Stimulated activated CD4-positive, alpha-beta T cell treated with anti-CD3 and anti-CD28 coated beads, TNF-alpha, amount 100 ng/mL, for 4 hours (primary cell): ENCODE measurements around the gene RABGAP1.

Source experiments
- DNase-seq, 3 experiments: peaks; one replicate each; pipeline ENCODE4 v3.0.0-alpha.2; 2020; ENCODE audit warnings: low read depth in 3 of 3

The RABGAP1 gene

DNA sequence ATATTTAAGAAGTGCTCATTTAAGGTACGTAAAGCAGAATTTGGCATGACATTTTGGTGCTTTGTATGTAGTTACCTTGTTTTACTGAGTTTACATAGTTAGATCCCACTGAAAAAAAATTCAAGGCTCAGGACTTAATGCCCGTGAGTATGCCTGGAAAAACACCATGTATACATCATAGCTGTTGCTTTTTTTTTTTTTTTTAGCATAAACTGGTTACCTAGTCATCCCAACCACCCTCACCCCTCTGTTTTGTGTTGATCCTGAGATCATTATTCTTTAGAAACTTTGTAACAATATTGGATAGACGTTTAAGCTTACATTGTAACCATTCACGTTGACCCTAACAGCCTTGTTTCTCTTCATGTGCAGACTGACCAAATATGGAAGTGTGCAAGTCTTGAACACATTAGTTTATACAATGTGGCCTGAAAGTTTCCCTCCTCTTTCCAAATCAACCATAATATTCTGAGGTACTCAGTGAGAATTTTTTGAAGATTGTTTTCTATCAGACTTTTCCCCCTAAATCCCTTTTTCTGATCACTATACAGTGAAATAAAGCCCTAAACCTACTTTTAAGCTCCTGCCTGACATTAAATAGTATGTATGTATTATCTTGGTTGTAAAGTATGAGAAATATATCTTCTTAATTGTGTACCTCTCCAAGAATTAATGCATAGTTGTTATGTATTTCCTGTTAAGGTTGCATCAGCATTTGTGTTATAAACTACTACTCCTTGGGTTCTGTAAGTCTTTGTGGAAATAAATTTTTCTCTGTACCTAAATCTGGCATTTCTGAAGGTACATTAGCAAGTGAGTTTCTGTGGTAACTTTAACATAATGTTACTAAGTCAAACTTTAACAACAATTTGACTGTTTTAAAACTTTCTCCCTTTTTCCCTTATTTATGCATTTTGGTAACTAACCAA, 4.4 kb downstream of the RABGAP1 start:
- no peak for DNase-seq

DNA sequence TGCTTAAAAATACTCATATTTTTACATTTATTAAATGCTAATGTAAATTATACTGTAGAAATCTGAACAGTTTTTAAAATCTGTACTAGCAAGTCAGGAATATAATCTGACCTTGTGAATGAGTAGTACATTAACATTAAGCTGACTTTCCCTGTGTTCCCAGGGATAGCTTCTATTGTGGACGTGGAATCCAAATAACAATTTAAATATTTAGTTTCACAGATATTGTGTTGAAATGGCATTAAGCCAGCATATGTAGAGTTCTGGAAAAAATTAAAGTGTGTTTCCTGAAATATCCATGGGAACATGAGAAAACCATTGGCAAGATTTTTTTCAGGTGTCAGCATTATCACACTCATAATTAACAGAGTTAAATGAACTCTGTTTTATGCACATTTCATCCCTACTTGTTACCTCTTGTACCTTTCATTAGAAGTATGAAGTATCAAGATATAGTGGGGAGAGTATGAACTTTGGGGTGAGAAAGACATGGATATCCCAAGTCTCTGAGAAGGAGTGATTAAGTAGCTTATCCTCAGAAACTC, 5.7 kb downstream of the RABGAP1 start:
- no peak for DNase-seq

- no peak for DNase-seq
These were observed 7.5 kb downstream of the RABGAP1 start for GRCh38 chr9:122948313-122948712.

- no peak for DNase-seq
These were observed 8.9 kb downstream of the RABGAP1 start for GRCh38 chr9:122949696-122950095.

GRCh38 chr9:122950263-122950662, 9.4 kb downstream of the RABGAP1 start:
- DNase-seq, result no peak

GRCh38 chr9:122951056-122951455, 10.2 kb downstream of the RABGAP1 start:
- no peak for DNase-seq

- no peak for DNase-seq
These were observed 13.5 kb downstream of the RABGAP1 start for GRCh38 chr9:122954253-122954691.

- DNase-seq, result no peak
These were observed 15.1 kb downstream of the RABGAP1 start for GRCh38 chr9:122955961-122956360.

GRCh38 chr9:122961139-122961538, 20.3 kb downstream of the RABGAP1 start:
- no peak for DNase-seq

DNA sequence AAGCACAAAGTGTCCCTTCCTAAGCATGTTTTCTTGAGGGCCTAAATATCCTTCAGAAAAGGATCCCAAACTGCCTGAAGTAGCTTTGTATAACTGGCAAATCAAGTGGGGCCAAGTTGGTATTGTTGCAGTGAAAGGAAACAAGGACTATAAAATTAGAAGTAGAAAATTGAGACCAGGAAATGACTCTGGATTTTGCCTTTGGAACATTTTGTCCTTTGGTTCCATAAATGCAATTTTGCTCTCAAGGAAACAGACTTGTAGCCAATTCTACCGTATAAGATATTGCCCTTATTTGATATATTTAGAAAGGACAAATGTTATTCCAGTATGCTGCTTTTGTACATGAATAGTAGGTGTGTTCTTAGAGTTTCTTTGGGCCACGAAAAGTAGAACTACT, 34.4 kb downstream of the RABGAP1 start:
- no peak for DNase-seq

DNA sequence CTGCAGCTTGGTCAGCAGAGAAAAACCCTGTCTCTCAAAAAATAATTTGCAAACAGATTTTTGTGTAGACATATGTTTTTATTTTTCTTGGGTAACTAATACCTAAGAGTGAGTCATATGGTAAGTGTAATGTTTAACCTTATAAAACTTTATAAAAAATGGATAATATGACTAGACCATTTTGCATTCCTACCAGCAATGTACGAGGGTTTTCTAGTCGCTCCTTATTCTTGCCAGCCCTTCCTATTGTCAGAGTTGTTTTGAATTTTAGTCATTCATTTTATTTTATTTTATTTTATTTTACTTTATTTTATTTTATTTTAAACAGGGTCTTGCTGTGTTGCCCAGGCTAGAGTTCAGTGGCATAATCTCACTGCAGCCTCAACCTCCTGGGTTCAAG, 37.8 kb downstream of the RABGAP1 start:
- no peak for DNase-seq

GRCh38 chr9:122986010-122986409, 45.2 kb downstream of the RABGAP1 start:
- DNase-seq, result no peak

GRCh38 chr9:122988141-122988540, 47.3 kb downstream of the RABGAP1 start:
- no peak for DNase-seq

DNA sequence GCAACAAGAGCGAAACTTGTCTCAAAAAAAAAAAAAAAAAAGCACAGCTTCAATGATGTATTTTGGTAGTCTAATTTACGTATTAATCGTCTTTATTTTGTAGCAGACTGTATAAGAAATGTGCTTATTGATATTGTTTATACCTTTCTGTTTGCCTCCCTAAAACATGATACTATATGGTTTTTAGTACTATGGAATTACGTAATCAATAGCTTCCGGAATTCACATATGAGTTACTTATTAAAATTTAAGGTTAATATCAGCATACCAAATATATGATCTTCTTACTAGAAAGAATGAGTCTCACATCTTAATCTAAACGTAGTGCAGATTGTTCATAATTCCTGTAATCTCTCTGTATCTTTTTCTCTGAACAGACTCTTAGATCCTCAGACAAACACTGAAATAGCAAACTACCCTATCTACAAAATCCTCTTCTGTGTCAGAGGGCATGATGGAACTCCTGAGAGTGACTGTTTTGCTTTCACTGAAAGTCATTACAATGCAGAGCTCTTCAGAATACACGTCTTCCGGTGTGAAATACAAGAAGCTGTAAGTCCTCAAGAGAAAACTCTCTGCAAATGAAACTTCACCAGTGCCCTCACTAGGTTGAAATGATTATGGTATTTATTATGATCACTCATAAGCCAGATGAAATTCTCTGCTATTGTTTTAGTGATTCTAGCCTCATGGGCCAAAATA, 48.3 kb downstream of the RABGAP1 start:
- no peak for DNase-seq

- DNase-seq, result peak in 2 of 3 experiments; percentile 3 to 5
These were observed 50.6 kb downstream of the RABGAP1 start for GRCh38 chr9:122991370-122991830.

- no peak for DNase-seq
These were observed 55.8 kb downstream of the RABGAP1 start for GRCh38 chr9:122996586-122996985.

- no peak for DNase-seq
These were observed 57.6 kb downstream of the RABGAP1 start for GRCh38 chr9:122998448-122998847.

DNA sequence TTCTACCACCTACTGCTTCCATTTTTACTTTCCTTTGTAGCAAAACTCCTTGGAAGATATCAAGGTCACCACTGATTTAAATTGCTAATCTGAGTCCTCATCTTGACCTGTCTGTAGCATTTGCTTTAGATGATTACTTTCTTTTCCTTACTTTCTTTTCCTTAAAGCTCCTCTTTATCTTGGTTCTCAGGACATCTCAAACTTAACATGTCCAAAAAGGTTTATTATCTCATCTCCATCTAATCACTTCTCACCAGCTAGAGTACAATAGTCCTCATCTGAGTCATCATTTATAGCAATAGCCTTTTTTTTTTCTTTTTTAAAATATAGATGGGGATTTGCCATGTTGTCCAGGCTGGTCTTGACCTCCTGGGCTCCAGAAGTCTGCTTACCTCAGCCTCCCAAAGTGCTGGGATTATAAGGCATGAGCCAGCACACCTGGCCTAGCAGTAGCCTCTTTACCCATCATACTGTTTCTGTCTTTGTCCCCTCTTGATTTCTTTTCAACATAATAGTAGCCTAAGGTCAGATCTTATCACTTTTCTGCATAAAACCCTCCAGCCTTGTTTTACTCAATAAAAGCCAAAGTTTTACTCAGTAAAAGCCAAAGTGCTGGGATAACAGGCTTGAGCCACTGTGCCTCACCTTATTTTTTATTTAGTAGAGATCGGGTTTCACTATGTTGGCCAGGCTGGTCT, 59.7 kb downstream of the RABGAP1 start:
- no peak for DNase-seq

DNA sequence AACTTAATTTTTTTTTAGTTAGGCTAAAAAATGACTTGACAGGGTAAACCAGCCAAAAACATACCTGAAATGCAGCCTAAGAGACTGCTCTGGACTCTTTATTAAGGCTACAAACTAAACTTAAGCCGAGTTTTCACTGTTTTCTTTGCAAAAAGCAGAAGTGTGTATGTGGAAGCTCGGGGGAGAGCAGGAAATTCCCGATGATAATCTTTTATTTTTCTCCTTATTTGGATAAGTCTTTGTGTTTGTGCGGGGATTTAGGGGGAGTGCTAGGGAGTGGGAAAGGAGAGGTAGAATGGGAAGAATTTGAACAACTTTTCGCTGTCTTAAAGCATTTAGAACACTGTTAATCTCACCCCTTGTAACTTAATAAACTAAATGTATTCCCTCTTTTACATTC, 61.9 kb downstream of the RABGAP1 start:
- DNase-seq, result no peak

GRCh38 chr9:123003466-123003865, 62.6 kb downstream of the RABGAP1 start:
- no peak for DNase-seq

DNA sequence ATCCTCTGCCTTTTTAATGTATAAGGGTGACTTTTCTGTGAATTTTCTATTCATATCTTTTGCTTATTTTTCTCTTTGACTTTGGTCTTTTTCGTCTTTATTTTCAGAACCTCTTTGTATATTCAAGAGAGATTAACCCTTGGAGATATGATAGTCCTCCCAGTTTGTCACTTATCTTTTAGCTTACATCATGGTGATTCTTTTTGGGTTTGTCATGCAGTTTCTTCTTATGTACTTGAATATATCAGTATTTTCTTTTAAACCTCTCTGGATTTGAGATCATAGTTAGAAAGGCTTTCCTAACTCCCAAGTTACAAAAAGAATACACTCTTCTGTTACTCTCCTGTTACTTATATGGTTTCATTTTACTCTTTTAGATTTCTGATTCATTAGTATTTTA, 65.1 kb downstream of the RABGAP1 start:
- DNase-seq, result no peak

DNA sequence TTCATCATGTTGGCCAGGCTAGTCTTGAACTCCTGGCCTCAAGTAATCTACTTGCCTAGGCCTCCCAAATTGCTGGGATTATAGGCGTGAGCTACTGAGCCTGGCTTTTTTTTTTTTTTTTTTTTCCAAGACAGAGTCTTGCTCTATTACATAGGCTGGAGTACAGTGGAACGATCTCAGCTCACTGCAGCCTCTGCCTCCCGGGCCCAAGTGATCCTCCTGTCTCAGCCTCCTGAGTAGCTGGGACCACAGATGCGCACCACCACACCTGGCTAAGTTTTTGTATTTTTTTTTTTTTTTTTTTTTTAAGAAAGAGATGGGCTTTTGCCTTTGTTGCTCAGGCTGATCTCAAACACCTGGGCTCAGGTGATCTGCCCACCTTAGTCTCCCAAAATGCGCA, 66.4 kb downstream of the RABGAP1 start:
- DNase-seq, result no peak
